Neuronal stem cell (in vitro differentiated cells): ENCODE measurements around the gene LRRC28.
A peak's percentile ranks its signal among the peaks of the same experiment; 100 is the strongest.

Experiments used
- DNase-seq: peaks from one replicate; pipeline ENCODE4 v3.0.0-alpha.2; 2013; ENCODE audit warnings: low spot score
- H2AFZ ChIP-seq: one replicate; pipeline ENCODE4 v1.6.1; 2013; ENCODE audit warnings: mild to moderate bottlenecking, low read length, inconsistent platforms
- H2AK5ac ChIP-seq: 2 replicates; pipeline ENCODE4 v1.6.1; 2013; ENCODE audit warnings: low read depth, mild to moderate bottlenecking, inconsistent platforms, low read length, moderate library complexity, mixed read lengths
- H2BK120ac ChIP-seq: 2 replicates; pipeline ENCODE4 v1.6.1; 2013; ENCODE audit warnings: low read depth, mild to moderate bottlenecking, inconsistent platforms, low read length, moderate library complexity, mixed read lengths
- H2BK12ac ChIP-seq: one replicate; pipeline ENCODE4 v1.6.1; 2013; ENCODE audit warnings: low read length, inconsistent platforms
- H2BK15ac ChIP-seq: 2 replicates; pipeline ENCODE4 v1.6.1; 2013; ENCODE audit warnings: mild to moderate bottlenecking, low read length, inconsistent platforms, mixed read lengths
- H2BK5ac ChIP-seq: one replicate; pipeline ENCODE4 v1.6.1; 2013; ENCODE audit warnings: inconsistent platforms, mild to moderate bottlenecking, low read length, moderate library complexity
- H3K14ac ChIP-seq: one replicate; pipeline ENCODE4 v1.6.1; 2013; ENCODE audit warnings: low read length, inconsistent platforms
- H3K18ac ChIP-seq: 2 replicates; pipeline ENCODE4 v1.6.1; 2013; ENCODE audit warnings: low read length, inconsistent platforms
- H3K23ac ChIP-seq: 2 replicates; pipeline ENCODE4 v1.6.1; 2013; ENCODE audit warnings: low read depth, mild to moderate bottlenecking, mixed read lengths, low read length, inconsistent platforms; ENCODE audit not compliant: poor library complexity
- H3K27ac ChIP-seq: replicated peaks from 3 replicates; pipeline ENCODE4 v1.5.1; 2013; ENCODE audit warnings: low read length, inconsistent platforms
- H3K27me3 ChIP-seq, 3 experiments: 2 replicates each; pipeline ENCODE4 v1.6.1; 2013; ENCODE audit warnings: low read length in 3 of 3, mild to moderate bottlenecking in 2 of 3, inconsistent platforms in 1 of 3, low read depth in 1 of 3, mixed read lengths in 1 of 3, moderate library complexity in 1 of 3; ENCODE audit not compliant: control insufficient read depth in 3 of 3, insufficient read depth in 3 of 3
- H3K36me3 ChIP-seq, 2 donors: replicated peaks in 1 of 2; 2 replicates each; pipeline ENCODE4 v1.6.1; 2013; ENCODE audit warnings: low read length in 2 of 2; ENCODE audit not compliant: control insufficient read depth in 2 of 2, insufficient read depth in 2 of 2
- H3K4ac ChIP-seq: 2 replicates; pipeline ENCODE4 v1.6.1; 2013; ENCODE audit warnings: inconsistent platforms, mild to moderate bottlenecking, low read length, moderate library complexity
- H3K4me1 ChIP-seq, 2 donors: 1 replicate in 1 of 2; 2 replicates in 1 of 2; pipeline ENCODE4 v1.6.1; 2013; ENCODE audit warnings: low read length in 2 of 2, low read depth in 1 of 2; ENCODE audit not compliant: control insufficient read depth in 2 of 2, insufficient read depth in 1 of 2
- H3K4me2 ChIP-seq: one replicate; pipeline ENCODE4 v1.6.1; 2013; ENCODE audit warnings: mild to moderate bottlenecking, low read length, inconsistent platforms; ENCODE audit not compliant: insufficient read depth, poor library complexity, severe bottlenecking
- H3K4me3 ChIP-seq, 2 donors: 2 replicates each; pipeline ENCODE4 v1.5.1; 2013; ENCODE audit warnings: low read length in 2 of 2, mild to moderate bottlenecking in 2 of 2, inconsistent platforms in 1 of 2, moderate library complexity in 1 of 2
- H3K79me1 ChIP-seq: one replicate; pipeline ENCODE4 v1.6.1; 2013; ENCODE audit warnings: low read depth, mild to moderate bottlenecking, inconsistent platforms, low read length, moderate library complexity
- H3K9ac ChIP-seq: one replicate; pipeline ENCODE4 v1.6.1; 2013; ENCODE audit warnings: mild to moderate bottlenecking, low read depth, low read length, inconsistent platforms; ENCODE audit not compliant: poor library complexity
- H3K9me3 ChIP-seq, 2 donors: replicated peaks in 1 of 2; 2 replicates each; pipeline versions ENCODE3 to v1.6.1; 2013; ENCODE audit warnings: low read length in 2 of 2, mild to moderate bottlenecking in 2 of 2, inconsistent platforms in 1 of 2, low read depth in 1 of 2, mixed read lengths in 1 of 2, moderate library complexity in 1 of 2; ENCODE audit not compliant: control insufficient read depth in 2 of 2, insufficient read depth in 1 of 2
- H4K8ac ChIP-seq: one replicate; pipeline ENCODE4 v1.6.1; 2013; ENCODE audit warnings: low read depth, mild to moderate bottlenecking, inconsistent platforms, low read length, moderate library complexity
- H4K91ac ChIP-seq: one replicate; pipeline ENCODE4 v1.6.1; 2013; ENCODE audit warnings: low read length, low read depth, mild to moderate bottlenecking, inconsistent platforms; ENCODE audit not compliant: poor library complexity
- WGBS, 2 donors: extraction: QIAGEN DNeasy Blood & Tissue Kit; methylation state at CpG; one replicate each; pipeline ENCODE4 v1.1.7; 2013; ENCODE audit warnings: missing lambda C conversion rate in 2 of 2, mixed read lengths in 1 of 2; ENCODE audit not compliant: insufficient read length in 2 of 2, insufficient replicate concordance in 1 of 2; ENCODE audit errors: extremely low coverage in 2 of 2; 5-methylcytosine and 5-hydroxymethylcytosine counted together

Gene LRRC28

GRCh38 chr15:99409560-99409959 is 158.3 kb downstream of the LRRC28 start:
- Histone ChIP-seq H3K9me3 (no peaks in the 10 kb centered on the region), H2BK5ac (no peak overlapping the region), H3K9ac (no peak overlapping the region), H3K14ac (no peak overlapping the region), H2AFZ (no peak overlapping the region), H3K4ac (no peak overlapping the region), H4K8ac (no peak overlapping the region), H3K4me2 (no peak overlapping the region), H2BK12ac (no peak overlapping the region), H3K18ac (no peak overlapping the region), H3K36me3 (no peaks in the 10 kb centered on the region), H3K23ac (no peak overlapping the region), H2BK120ac (no peak overlapping the region), H3K27ac (no peak overlapping the region), H3K4me1 (peaks cover 0 to 1% of the 10 kb centered on the region in 2 donors), H3K27me3 (no peaks in the 10 kb centered on the region), H3K79me1 (no peaks in the 10 kb centered on the region), H2AK5ac (no peak overlapping the region), H2BK15ac (no peak overlapping the region), H3K4me3 (no peak overlapping the region), H4K91ac (no peak overlapping the region)
- WGBS, 2 donors, result no CpG with 5 or more reads among the region's 6 CpGs
- no peak for DNase-seq

- no peak overlapping the region for H2BK12ac ChIP-seq
- no peak overlapping the region for H3K9ac ChIP-seq
- H3K18ac ChIP-seq, result no peak overlapping the region
- no peak overlapping the region for H2BK5ac ChIP-seq
- H3K4ac ChIP-seq, result no peak overlapping the region
- H4K91ac ChIP-seq, result no peak overlapping the region
- H3K27ac ChIP-seq, result no peak overlapping the region
- no peak overlapping the region for H2AK5ac ChIP-seq
- H3K9me3 ChIP-seq, result no peaks in the 10 kb centered on the region
- H3K36me3 ChIP-seq, result no peaks in the 10 kb centered on the region
- WGBS, 2 donors, result no CpG with 5 or more reads among the region's 4 CpGs
- no peak overlapping the region for H2BK15ac ChIP-seq
- H3K4me3 ChIP-seq, result no peak overlapping the region
- no peak overlapping the region for H4K8ac ChIP-seq
- H2AFZ ChIP-seq, result peak overlapping the region; percentile 35
- H3K4me1 ChIP-seq, result no peaks in the 10 kb centered on the region
- no peak overlapping the region for H3K14ac ChIP-seq
- no peak overlapping the region for H3K4me2 ChIP-seq
- H2BK120ac ChIP-seq, result no peak overlapping the region
- no peak for DNase-seq
- H3K79me1 ChIP-seq, result no peaks in the 10 kb centered on the region
- H3K23ac ChIP-seq, result no peak overlapping the region
- H3K27me3 ChIP-seq, result no peaks in the 10 kb centered on the region
Measured at GRCh38 chr15:99410477-99410876, 159.2 kb downstream of the LRRC28 start.

- H3K36me3 ChIP-seq, result peaks cover 0 to 2% of the 10 kb centered on the region in 2 donors
- no peaks in the 10 kb centered on the region for H3K27me3 ChIP-seq
- no peak overlapping the region for H2AK5ac ChIP-seq
- no peak overlapping the region for H3K4ac ChIP-seq
- no peak overlapping the region for H2AFZ ChIP-seq
- no peak overlapping the region for H3K4me2 ChIP-seq
- peaks cover 0 to 1% of the 10 kb centered on the region in 2 donors for H3K4me1 ChIP-seq
- no peak overlapping the region for H3K9ac ChIP-seq
- no peaks in the 10 kb centered on the region for H3K9me3 ChIP-seq
- H2BK5ac ChIP-seq, result no peak overlapping the region
- H2BK12ac ChIP-seq, result no peak overlapping the region
- no peak overlapping the region for H3K27ac ChIP-seq
- DNase-seq, result no peak
- no CpG with 5 or more reads among the region's 8 CpGs for WGBS, 2 donors
- H3K4me3 ChIP-seq, result no peak overlapping the region
- no peak overlapping the region for H3K18ac ChIP-seq
- H3K79me1 ChIP-seq, result no peaks in the 10 kb centered on the region
- no peak overlapping the region for H4K8ac ChIP-seq
- no peak overlapping the region for H3K14ac ChIP-seq
- H3K23ac ChIP-seq, result no peak overlapping the region
- H2BK15ac ChIP-seq, result no peak overlapping the region
- H4K91ac ChIP-seq, result no peak overlapping the region
- no peak overlapping the region for H2BK120ac ChIP-seq
Measured at GRCh38 chr15:99411234-99411633, 160.0 kb downstream of the LRRC28 start.

- H3K23ac ChIP-seq, result no peak overlapping the region
- no peak for DNase-seq
- H2AK5ac ChIP-seq, result no peak overlapping the region
- no peaks in the 10 kb centered on the region for H3K9me3 ChIP-seq
- no peak overlapping the region for H2BK12ac ChIP-seq
- no peak overlapping the region for H3K18ac ChIP-seq
- H3K4me3 ChIP-seq, result no peak overlapping the region
- no peak overlapping the region for H2BK5ac ChIP-seq
- H2AFZ ChIP-seq, result no peak overlapping the region
- no peak overlapping the region for H4K8ac ChIP-seq
- WGBS, 2 donors, result no CpG with 5 or more reads among the region's 6 CpGs
- no peak overlapping the region for H3K4me2 ChIP-seq
- H3K14ac ChIP-seq, result no peak overlapping the region
- H2BK15ac ChIP-seq, result no peak overlapping the region
- no peak overlapping the region for H4K91ac ChIP-seq
- H2BK120ac ChIP-seq, result no peak overlapping the region
- H3K27me3 ChIP-seq, result no peaks in the 10 kb centered on the region
- H3K9ac ChIP-seq, result no peak overlapping the region
- peaks cover 0 to 3% of the 10 kb centered on the region in 2 donors for H3K4me1 ChIP-seq
- no peaks in the 10 kb centered on the region for H3K79me1 ChIP-seq
- H3K4ac ChIP-seq, result no peak overlapping the region
- peaks cover 0 to 2% of the 10 kb centered on the region in 2 donors for H3K36me3 ChIP-seq
- no peak overlapping the region for H3K27ac ChIP-seq
Measured at GRCh38 chr15:99412082-99412481, 160.8 kb downstream of the LRRC28 start.
